ENCODE measurements around the gene TIAL1. TPM values are rescaled to one million over a fixed set of nuclear protein-coding genes. Genes with fewer than 3 reads are reported as not detected.

Gene TIAL1, protein sequence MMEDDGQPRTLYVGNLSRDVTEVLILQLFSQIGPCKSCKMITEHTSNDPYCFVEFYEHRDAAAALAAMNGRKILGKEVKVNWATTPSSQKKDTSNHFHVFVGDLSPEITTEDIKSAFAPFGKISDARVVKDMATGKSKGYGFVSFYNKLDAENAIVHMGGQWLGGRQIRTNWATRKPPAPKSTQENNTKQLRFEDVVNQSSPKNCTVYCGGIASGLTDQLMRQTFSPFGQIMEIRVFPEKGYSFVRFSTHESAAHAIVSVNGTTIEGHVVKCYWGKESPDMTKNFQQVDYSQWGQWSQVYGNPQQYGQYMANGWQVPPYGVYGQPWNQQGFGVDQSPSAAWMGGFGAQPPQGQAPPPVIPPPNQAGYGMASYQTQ
- total RNA-seq, result 25.2 and 41.9 TPM in 2 replicates

DNA sequence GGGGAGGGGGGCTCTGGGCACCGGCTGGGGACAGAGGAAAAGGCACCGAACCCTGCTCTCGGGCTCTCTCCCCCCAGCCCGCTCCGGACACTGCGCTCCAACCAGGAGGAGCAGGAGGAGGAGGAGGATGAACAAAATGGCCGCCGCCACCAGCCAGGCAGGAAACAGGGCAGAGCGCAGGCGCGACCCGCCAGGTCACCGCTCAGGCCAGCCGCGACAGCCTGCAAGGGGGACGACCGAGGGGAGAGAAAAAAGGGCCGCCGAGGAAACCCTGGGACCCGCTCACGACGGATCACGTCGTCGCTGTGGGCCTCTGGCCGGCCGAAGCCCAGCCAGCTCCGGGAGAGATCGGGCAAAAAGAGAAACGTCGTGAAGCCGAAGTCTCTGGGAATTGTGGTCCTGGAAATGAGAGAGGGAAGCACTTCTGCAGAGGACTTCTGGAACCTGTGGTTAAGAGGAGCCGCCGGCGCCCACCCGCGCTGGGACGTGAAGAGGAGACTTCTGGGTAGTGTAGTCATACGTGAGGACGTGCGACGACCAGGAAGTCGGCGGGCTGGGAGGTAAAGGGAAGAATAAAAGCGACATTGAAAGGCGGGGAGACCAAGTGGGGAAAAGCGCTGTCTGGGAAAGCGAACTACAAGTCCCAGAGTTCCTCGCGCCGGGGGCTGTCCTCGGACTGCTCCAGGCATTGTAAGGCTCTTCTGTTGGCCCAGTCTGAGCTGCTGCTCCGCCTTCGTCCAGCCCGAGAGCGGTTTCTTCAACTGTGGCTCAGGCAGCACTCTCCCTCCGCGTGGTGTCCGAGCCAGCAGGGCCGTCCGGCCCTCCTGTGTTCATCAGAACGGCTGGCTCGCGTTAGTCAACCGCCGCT lies at the start of gene TIAL1:
Gene TIAL1 (minus strand): TSS at position 428 of the 868 bp plus-strand sequence. CDS start 499 bp downstream, outside the sequence.

DNA sequence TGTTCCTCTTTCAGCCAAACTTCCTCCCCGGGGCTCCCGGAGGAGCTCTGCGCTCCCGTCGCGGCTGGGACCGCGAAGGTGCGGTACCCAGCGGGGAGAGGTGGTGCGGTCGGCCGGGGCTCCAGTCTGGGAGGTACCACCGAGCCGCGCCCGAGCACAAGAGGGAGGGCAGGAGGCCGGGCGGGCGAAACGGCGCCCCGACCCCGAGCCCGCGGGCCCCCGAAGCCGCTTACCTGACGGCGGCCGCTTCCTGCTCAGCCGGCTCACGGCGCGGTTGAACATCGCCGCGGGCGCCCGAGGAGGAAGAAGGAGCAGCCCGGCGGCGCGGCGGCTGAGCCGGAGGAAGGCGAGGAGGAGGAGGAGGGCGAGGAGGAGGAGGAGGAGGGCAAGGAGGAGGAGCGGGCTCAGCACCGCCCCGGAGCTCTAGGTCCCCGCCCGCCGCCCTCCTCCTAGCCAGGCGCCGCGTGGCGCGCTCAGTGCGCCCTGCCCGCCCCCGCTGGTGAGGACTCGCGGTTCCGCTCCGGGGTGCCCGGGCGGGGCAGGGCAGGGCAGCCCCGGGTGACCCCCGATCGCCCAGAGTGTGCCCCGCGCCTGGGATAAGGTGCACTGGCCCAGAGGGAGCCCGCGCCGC lies 54.3 kb downstream of the TIAL1 start, which contains the start of gene RGS10:
Gene RGS10 (minus strand): TSS at position 363 of the 631 bp plus-strand sequence. CDS start 81 bp downstream, at position 282.

Other genes starting within 250 kb of the TIAL1 start
- 39.4 and 69.9 TPM in 2 replicates for gene RGS10, start 54.2 kb downstream of the TIAL1 start, total RNA-seq
- 44.4 and 52.6 TPM in 2 replicates for gene BAG3, start 54.4 kb upstream of the TIAL1 start, total RNA-seq
- gene INPP5F, start 129.1 kb upstream of the TIAL1 start, total RNA-seq, result 12.4 and 13.4 TPM in 2 replicates

All from pericardium fibroblast (primary cell).